Fibroblast of lung (primary cell): ENCODE measurements around the gene DPYSL3.

Experiments used
- EZH2 ChIP-seq: IDR thresholded peaks from 2 replicates; pipeline ENCODE4 v1.5.1; 2012; ENCODE audit warnings: low read length, control low read depth, mild to moderate bottlenecking; ENCODE audit errors: missing control alignments
- TF ChIP-seq, protein P1 (sequence below), 2 donors: IDR thresholded peaks in 1 of 2; conservative IDR thresholded peaks in 1 of 2; 1 replicate in 1 of 2; 2 replicates in 1 of 2; pipeline ENCODE4 v1.5.1; 2011 to 2012; ENCODE audit warnings: low read length in 2 of 2, control low read depth in 1 of 2, inconsistent platforms in 1 of 2, low read depth in 1 of 2, mild to moderate bottlenecking in 1 of 2

DNA sequence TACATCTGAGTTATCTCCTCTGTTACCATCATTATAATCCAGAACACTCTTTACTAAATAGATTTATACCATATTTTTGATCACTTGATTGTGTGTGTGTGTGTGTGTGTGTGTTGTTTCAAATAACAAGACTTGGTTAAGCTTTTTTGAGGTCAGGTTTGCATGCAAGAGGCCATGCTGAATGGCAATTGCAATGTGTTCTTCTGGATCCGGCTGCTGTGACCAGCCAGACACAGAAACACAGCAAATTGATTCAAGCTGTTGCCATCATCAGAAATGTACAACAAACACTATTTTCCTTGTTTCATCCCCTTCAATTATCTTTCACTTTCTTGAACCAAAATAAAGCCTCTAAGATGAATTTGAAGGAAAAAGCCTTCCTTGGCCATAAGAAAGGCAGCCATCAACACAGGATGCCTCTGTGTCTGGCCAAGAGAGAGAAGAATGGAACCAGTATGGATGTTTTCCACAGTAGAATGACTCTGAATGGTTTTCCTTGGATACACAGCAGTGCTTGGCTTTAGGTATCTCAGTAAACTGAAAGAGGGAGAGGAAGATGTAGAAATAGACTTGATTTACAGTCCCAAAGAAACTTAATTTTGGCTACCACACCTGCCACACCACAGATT, 53.9 kb downstream of the DPYSL3 start:
- TF ChIP-seq, protein P1, sequence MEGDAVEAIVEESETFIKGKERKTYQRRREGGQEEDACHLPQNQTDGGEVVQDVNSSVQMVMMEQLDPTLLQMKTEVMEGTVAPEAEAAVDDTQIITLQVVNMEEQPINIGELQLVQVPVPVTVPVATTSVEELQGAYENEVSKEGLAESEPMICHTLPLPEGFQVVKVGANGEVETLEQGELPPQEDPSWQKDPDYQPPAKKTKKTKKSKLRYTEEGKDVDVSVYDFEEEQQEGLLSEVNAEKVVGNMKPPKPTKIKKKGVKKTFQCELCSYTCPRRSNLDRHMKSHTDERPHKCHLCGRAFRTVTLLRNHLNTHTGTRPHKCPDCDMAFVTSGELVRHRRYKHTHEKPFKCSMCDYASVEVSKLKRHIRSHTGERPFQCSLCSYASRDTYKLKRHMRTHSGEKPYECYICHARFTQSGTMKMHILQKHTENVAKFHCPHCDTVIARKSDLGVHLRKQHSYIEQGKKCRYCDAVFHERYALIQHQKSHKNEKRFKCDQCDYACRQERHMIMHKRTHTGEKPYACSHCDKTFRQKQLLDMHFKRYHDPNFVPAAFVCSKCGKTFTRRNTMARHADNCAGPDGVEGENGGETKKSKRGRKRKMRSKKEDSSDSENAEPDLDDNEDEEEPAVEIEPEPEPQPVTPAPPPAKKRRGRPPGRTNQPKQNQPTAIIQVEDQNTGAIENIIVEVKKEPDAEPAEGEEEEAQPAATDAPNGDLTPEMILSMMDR (conservative IDR thresholded peaks at IDR 0.05 in 1 of 2, IDR thresholded peaks at IDR 0.05 in 1 of 2; ENCODE audit: low read depth in 1 of 2, low read length in 2 of 2), result no peak
- TF ChIP-seq EZH2, result no peak
